ENCODE measurements around the gene TOP3A. TPM values are rescaled to one million over a fixed set of nuclear protein-coding genes. Genes with fewer than 3 reads are reported as not detected.

Gene TOP3A
- total RNA-seq, 3 donors from 2014 or later (not counting 1 experiment from before 2014, with no cell fraction given) = 38.1 to 59.7 (median 53.2) TPM

DNA sequence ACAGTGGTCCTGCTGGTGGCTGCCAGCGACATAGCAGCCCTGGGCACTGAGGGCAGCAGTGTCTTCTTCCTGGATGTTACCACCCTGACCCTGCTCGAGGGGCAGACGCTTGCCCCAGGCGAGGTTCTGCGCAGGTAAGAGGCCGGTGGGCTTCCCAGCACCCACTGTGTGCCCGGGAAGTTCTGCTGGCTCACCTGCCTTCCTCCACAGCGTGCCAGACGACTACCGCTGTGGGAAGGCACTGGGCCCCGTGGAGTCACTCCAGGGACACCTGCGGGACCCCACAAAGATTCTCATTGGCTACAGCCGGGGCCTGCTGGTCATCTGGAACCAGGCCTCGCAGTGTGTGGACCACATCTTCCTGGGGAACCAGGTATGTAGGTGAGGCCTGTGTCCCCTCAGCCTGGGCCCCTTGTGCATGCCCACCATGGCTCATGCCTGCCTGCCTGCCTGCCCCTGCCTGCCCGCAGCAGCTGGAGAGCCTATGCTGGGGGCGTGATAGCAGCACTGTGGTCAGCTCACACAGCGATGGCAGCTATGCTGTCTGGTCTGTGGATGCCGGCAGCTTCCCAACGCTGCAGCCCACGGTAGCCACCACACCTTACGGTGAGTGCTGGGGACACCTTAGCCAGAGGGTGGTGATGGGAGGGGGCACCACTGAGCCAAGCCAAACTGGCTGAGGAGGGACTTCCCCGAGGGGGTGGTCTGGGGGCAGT is 80.8 kb downstream of the TOP3A start:
- intact Hi-C loops (cut with micrococcal nuclease) = no loop called here
- no peaks in the 10 kb centered on the region for H3K27me3 ChIP-seq (ENCODE audit: control insufficient read depth, insufficient read depth, low read length)
- 97% methylated on average over 22 of the region's 22 CpGs for WGBS (ENCODE audit: insufficient coverage)
- no peaks in the 10 kb centered on the region for H3K4me1 ChIP-seq (ENCODE audit: control insufficient read depth, insufficient read depth, low read length)
- TF ChIP-seq, protein P1, sequence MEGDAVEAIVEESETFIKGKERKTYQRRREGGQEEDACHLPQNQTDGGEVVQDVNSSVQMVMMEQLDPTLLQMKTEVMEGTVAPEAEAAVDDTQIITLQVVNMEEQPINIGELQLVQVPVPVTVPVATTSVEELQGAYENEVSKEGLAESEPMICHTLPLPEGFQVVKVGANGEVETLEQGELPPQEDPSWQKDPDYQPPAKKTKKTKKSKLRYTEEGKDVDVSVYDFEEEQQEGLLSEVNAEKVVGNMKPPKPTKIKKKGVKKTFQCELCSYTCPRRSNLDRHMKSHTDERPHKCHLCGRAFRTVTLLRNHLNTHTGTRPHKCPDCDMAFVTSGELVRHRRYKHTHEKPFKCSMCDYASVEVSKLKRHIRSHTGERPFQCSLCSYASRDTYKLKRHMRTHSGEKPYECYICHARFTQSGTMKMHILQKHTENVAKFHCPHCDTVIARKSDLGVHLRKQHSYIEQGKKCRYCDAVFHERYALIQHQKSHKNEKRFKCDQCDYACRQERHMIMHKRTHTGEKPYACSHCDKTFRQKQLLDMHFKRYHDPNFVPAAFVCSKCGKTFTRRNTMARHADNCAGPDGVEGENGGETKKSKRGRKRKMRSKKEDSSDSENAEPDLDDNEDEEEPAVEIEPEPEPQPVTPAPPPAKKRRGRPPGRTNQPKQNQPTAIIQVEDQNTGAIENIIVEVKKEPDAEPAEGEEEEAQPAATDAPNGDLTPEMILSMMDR (IDR thresholded peaks at IDR 0.05) = no peak
- no peaks in the 10 kb centered on the region for H3K36me3 Mint-ChIP-seq
- DNase-seq = no peak
- H3K4me1 Mint-ChIP-seq = peaks cover 0 to under 1% of the 10 kb centered on the region in 2 donors
- no peak overlapping the region for H3K4me3 Mint-ChIP-seq
- H3K27ac ChIP-seq (ENCODE audit: low read length) = no peak overlapping the region
- no peaks in the 10 kb centered on the region for H3K27me3 Mint-ChIP-seq (ENCODE audit: low read depth in 2 of 2)
- no peak overlapping the region for H3K4me3 ChIP-seq (ENCODE audit: low read length)
- H3K9me3 ChIP-seq (ENCODE audit: control insufficient read depth, insufficient read depth, low read length) = no peaks in the 10 kb centered on the region
- no peaks in the 10 kb centered on the region for H3K9me3 Mint-ChIP-seq
- no peak for ATAC-seq
- H3K36me3 ChIP-seq (ENCODE audit: control insufficient read depth, insufficient read depth, low read length) = peaks cover 45% of the 10 kb centered on the region
- no peak overlapping the region for H3K27ac Mint-ChIP-seq

DNA sequence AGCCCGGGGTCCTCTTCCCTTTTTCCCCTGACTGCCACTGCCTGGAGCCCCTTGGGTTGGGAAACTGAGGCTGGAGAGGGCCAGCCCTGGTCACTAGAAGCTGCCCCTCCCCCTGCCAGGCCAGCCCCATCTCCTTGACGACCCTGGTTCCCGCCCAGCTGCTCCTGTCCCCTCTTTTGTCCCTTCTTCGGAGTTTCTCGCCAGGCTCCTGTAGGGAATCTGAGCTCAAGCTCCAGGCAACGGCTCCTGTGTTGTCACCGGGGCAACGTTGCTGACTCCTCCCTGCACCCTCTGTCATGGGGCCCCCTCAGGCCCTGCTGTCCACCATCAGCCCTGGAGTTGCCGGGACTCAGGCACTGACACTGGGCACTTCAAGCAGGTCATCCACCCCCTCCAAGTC is 83.6 kb downstream of the TOP3A start:
- Histone ChIP-seq H3K4me1 (ENCODE audit: control insufficient read depth, insufficient read depth, low read length) (peaks cover 9% of the 10 kb centered on the region), H3K36me3 (ENCODE audit: control insufficient read depth, insufficient read depth, low read length) (peaks cover 26% of the 10 kb centered on the region), H3K4me3 (ENCODE audit: low read length) (no peak overlapping the region), H3K9me3 (ENCODE audit: control insufficient read depth, insufficient read depth, low read length) (no peaks in the 10 kb centered on the region), H3K27ac (ENCODE audit: low read length) (no peak overlapping the region), H3K27me3 (ENCODE audit: control insufficient read depth, insufficient read depth, low read length) (no peaks in the 10 kb centered on the region)
- DNase-seq (no peak), ATAC-seq (no peak)
- H3K27ac Mint-ChIP-seq = no peak overlapping the region
- no peaks in the 10 kb centered on the region for H3K27me3 Mint-ChIP-seq (ENCODE audit: low read depth in 2 of 2)
- intact Hi-C loops (cut with micrococcal nuclease) = no loop called here
- no peaks in the 10 kb centered on the region for H3K9me3 Mint-ChIP-seq
- TF ChIP-seq, protein P1 (IDR thresholded peaks at IDR 0.05) = no peak
- H3K36me3 Mint-ChIP-seq = no peaks in the 10 kb centered on the region
- H3K4me3 Mint-ChIP-seq = no peak overlapping the region
- 96% methylated on average over 9 of the region's 9 CpGs for whole genome bisulfite sequencing (ENCODE audit: insufficient coverage)
- peaks cover 23 to 24% of the 10 kb centered on the region in 2 donors for H3K4me1 Mint-ChIP-seq

DNA sequence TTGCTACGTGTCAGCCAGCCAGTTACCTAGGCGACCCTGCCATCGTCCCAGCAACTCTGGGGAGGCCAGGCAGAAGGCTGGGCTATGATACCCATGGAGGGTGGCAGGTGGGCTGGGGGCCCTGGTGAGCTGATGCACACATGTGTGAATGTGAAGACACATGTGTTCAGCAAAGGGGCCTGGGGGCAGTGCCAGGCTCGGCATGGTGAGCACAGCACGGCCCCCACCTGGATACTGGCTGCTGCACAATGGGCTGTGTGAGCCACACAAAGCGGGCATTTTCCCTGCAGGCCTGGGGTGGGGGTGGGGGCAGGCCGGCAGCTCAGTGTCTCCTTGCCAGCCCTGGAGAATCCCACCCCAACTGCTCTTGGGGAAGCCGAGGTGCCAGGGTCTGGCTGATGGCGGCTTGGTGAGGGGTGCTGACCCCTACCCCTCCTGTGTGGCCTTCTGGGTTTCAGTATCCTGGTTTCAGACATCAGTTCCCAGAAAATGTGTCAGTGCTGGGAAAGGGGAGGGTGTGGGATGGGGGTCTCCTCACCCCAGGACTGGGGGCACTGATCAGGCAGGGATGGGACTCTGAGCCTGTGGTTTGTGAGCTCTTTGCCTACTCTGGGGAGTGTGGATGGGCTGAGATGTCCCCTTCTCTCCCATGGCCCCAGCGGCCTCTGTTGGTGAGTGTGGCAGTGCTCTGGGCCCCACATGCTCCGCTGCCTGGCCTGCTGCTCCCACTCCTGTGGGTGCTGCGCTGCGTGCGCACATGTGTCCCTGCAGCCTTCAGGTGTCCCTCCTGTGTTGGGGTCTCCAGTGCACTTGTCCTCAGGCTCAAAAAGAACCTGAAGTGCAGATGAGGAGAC is 84.3 kb downstream of the TOP3A start:
- no peaks in the 10 kb centered on the region for H3K36me3 Mint-ChIP-seq
- H3K4me1 Mint-ChIP-seq = peaks cover 27 to 28% of the 10 kb centered on the region in 2 donors
- Histone ChIP-seq H3K9me3 (ENCODE audit: control insufficient read depth, insufficient read depth, low read length) (no peaks in the 10 kb centered on the region), H3K27me3 (ENCODE audit: control insufficient read depth, insufficient read depth, low read length) (no peaks in the 10 kb centered on the region), H3K4me3 (ENCODE audit: low read length) (no peak overlapping the region), H3K4me1 (ENCODE audit: control insufficient read depth, insufficient read depth, low read length) (peaks cover 13% of the 10 kb centered on the region), H3K36me3 (ENCODE audit: control insufficient read depth, insufficient read depth, low read length) (peaks cover 21% of the 10 kb centered on the region), H3K27ac (ENCODE audit: low read length) (no peak overlapping the region)
- WGBS (ENCODE audit: insufficient coverage) = 91% methylated on average over 14 of the region's 14 CpGs
- H3K4me3 Mint-ChIP-seq = no peak overlapping the region
- no peak overlapping the region for H3K27ac Mint-ChIP-seq
- DNase-seq (no peak), ATAC-seq (no peak)
- no peaks in the 10 kb centered on the region for H3K27me3 Mint-ChIP-seq (ENCODE audit: low read depth in 2 of 2)
- TF ChIP-seq, protein P1 (IDR thresholded peaks at IDR 0.05) = no peak
- no peaks in the 10 kb centered on the region for H3K9me3 Mint-ChIP-seq
- intact Hi-C loops (cut with micrococcal nuclease) = no loop called here

Data from natural killer cell (primary cell).